ENCODE data around the gene LXN.

DNA sequence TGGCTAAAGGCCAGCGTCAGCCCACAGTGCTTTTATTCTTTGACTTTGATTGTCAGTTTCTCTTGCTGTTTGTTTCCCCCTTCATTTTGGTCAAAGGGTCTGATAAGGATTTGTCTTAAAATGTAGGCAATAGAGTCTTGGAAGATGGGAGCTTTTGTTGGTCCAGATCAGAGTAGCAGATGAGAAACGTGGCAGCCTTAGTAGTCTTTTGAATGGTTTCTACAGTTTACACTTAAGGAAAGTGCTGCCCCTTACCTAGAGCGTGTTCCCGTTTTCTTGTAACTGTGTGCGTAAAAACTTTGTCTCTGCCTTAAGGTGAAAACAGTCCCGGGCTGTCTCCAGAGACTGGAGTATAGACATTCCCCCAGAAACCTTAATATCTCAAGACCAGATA is 630 bp downstream of the LXN start:
- TF ChIP-seq POLR2A (IDR thresholded peaks at IDR 0.05; ENCODE audit: low read length) (no peak), GATA1 (IDR thresholded peaks at IDR 0.05; ENCODE audit: low read depth, low read length) (no peak)
